Esophagus muscularis mucosa (tissue), 4 donors: Measurements from ENCODE around the gene TRPV3. TPM values are rescaled to one million over a fixed set of nuclear protein-coding genes. Genes with fewer than 3 reads are reported as not detected.
"Not testable (repeated sequence)": the region's sequence is repeated elsewhere in the genome, so short reads cannot be mapped to it uniquely, and the experiment has no call there.

Experiments used
- DNase-seq: peaks from one replicate; pipeline ENCODE4 v3.0.0-alpha.2; 2017; ENCODE audit errors: extremely low spot score
- H3K27ac ChIP-seq, 4 donors: fragments of 200-600 bp; sonication (generic); replicated peaks in 1 of 4; 1 replicate in 3 of 4; 2 replicates in 1 of 4; pipeline ENCODE4 v1.5.1; 2016 to 2019; ENCODE audit warnings: mild to moderate bottlenecking in 1 of 4
- H3K27me3 ChIP-seq, 4 donors: fragments of 200-600 bp; sonication (generic); one replicate each; pipeline versions ENCODE4 v1.5.1 to v1.6.0; 2016 to 2019
- H3K36me3 ChIP-seq, 4 donors: fragments of 200-600 bp; sonication (generic); one replicate each; pipeline ENCODE4 v1.5.1; 2016 to 2019
- H3K4me1 ChIP-seq, 4 donors: fragments of 200-600 bp; sonication (generic); one replicate each; pipeline ENCODE4 v1.5.1; 2016 to 2019
- H3K4me3 ChIP-seq, 4 donors: fragments of 200-600 bp; sonication (generic); 1 replicate in 2 of 4; 2 replicates in 2 of 4; pipeline ENCODE4 v1.5.1; 2016 to 2019; ENCODE audit warnings: mild to moderate bottlenecking in 4 of 4, moderate library complexity in 1 of 4
- H3K9me3 ChIP-seq, 4 donors: fragments of 200-600 bp; sonication (generic); 1 replicate in 3 of 4; 2 replicates in 1 of 4; pipeline ENCODE4 v1.5.1; 2016 to 2019
- EP300 ChIP-seq: sonication (generic); formaldehyde crosslinking; IDR thresholded peaks from one replicate; pipeline ENCODE4 v1.6.1; 2017; ENCODE audit warnings: antibody characterized with exemption
- POLR2A ChIP-seq: fragments of 450-650 bp; IDR thresholded peaks from one replicate; pipeline ENCODE4 v1.6.1; 2017; ENCODE audit warnings: antibody characterized with exemption, moderate library complexity, mild to moderate bottlenecking, low read depth
- POLR2AphosphoS5 ChIP-seq, 2 donors: sonication (generic); formaldehyde crosslinking; IDR thresholded peaks; one replicate each; pipeline ENCODE4 v1.6.1; 2017; ENCODE audit warnings: antibody characterized with exemption in 2 of 2
- WGBS: methylation state at CpG from one replicate; pipeline ENCODE4 v1.1.5; 2018; 5-methylcytosine and 5-hydroxymethylcytosine counted together
- intact Hi-C: fragments of 100-400 bp; cut with DNase I; formaldehyde crosslinking; loops from one replicate; pipeline ENCODE4 v1.15.1; 2023
- total RNA-seq, 4 donors: library from RNA; depleted of rRNA; stranded (reverse); fragments of >200 nt; gene quantifications; one replicate each; pipeline versions ENCODE4 v1.1.0 to v1.2.1, GENCODE V29; 2016
- TF ChIP-seq, protein P1 (sequence below), 3 experiments: fragments of 200-600 bp in 2 of 3; fragments of 450-650 bp in 1 of 3; sonication (generic) in 2 of 3; IDR thresholded peaks; one replicate each; pipeline ENCODE4 v1.5.1; 2017 to 2019; ENCODE audit warnings: antibody characterized with exemption in 3 of 3, mild to moderate bottlenecking in 2 of 3, moderate library complexity in 1 of 3

Gene TRPV3
- total RNA-seq, 4 donors from 2014 or later, result 0.26 to 0.83 (median 0.45) TPM

GRCh38 chr17:3590231-3590630 lies 32.6 kb upstream of the TRPV3 start:
- DNase-seq, result no peak
- Histone ChIP-seq H3K27me3 (no peaks in the 10 kb centered on the region), H3K4me1 (peaks cover 5 to 11% (median 9%) of the 10 kb centered on the region in 4 donors), H3K4me3 (no peak overlapping the region), H3K27ac (no peak overlapping the region), H3K36me3 (peaks cover 7 to 72% (median 66%) of the 10 kb centered on the region in 4 donors), H3K9me3 (no peaks in the 10 kb centered on the region)
- TF ChIP-seq POLR2A, result no peak
- TF ChIP-seq, protein P1, sequence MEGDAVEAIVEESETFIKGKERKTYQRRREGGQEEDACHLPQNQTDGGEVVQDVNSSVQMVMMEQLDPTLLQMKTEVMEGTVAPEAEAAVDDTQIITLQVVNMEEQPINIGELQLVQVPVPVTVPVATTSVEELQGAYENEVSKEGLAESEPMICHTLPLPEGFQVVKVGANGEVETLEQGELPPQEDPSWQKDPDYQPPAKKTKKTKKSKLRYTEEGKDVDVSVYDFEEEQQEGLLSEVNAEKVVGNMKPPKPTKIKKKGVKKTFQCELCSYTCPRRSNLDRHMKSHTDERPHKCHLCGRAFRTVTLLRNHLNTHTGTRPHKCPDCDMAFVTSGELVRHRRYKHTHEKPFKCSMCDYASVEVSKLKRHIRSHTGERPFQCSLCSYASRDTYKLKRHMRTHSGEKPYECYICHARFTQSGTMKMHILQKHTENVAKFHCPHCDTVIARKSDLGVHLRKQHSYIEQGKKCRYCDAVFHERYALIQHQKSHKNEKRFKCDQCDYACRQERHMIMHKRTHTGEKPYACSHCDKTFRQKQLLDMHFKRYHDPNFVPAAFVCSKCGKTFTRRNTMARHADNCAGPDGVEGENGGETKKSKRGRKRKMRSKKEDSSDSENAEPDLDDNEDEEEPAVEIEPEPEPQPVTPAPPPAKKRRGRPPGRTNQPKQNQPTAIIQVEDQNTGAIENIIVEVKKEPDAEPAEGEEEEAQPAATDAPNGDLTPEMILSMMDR (IDR thresholded peaks at IDR 0.05), result no peak
- intact Hi-C loops, result no loop called here
- WGBS, result 97% methylated on average over 12 of the region's 15 CpGs

GRCh38 chr17:3589784-3590183 lies 32.2 kb upstream of the TRPV3 start:
- Histone ChIP-seq H3K27ac (no peak overlapping the region), H3K9me3 (no peaks in the 10 kb centered on the region), H3K27me3 (no peaks in the 10 kb centered on the region), H3K4me1 (peaks cover 4 to 9% (median 8%) of the 10 kb centered on the region in 4 donors), H3K4me3 (no peak overlapping the region), H3K36me3 (peaks cover 7 to 77% (median 68%) of the 10 kb centered on the region in 4 donors)
- DNase-seq, result no peak
- intact Hi-C loops, result no loop called here
- 93% methylated on average over 3 of the region's 22 CpGs for WGBS
- TF ChIP-seq POLR2A (no peak), EP300 (no peak), POLR2AphosphoS5 (IDR thresholded peaks at IDR 0.05) (no peak)
- TF ChIP-seq, protein P1 (IDR thresholded peaks at IDR 0.05), result no peak

GRCh38 chr17:3585826-3586225 lies 28.2 kb upstream of the TRPV3 start:
- H3K27ac ChIP-seq, result no peak overlapping the region
- TF ChIP-seq EP300, result no peak
- TF ChIP-seq POLR2A, result no peak
- TF ChIP-seq, protein P1 (IDR thresholded peaks at IDR 0.05), result no peak
- no peak for TF ChIP-seq POLR2AphosphoS5 (IDR thresholded peaks at IDR 0.05)
- no peaks in the 10 kb centered on the region for H3K4me1 ChIP-seq
- 100% methylated on average over 12 of the region's 17 CpGs for WGBS
- no peak overlapping the region for H3K4me3 ChIP-seq
- H3K36me3 ChIP-seq, result peaks cover 7 to 78% (median 66%) of the 10 kb centered on the region in 4 donors
- no peak for DNase-seq
- intact Hi-C loops, result no loop called here
- H3K9me3 ChIP-seq, result no peaks in the 10 kb centered on the region
- H3K27me3 ChIP-seq, result no peaks in the 10 kb centered on the region

- H3K4me1 ChIP-seq, result no peaks in the 10 kb centered on the region
- H3K36me3 ChIP-seq, result peaks cover 0 to 72% (median 59%) of the 10 kb centered on the region in 4 donors
- no peak overlapping the region for H3K4me3 ChIP-seq
- intact Hi-C loops, result no loop called here
- no peak for DNase-seq
- no peaks in the 10 kb centered on the region for H3K27me3 ChIP-seq
- 98% methylated on average over 6 of the region's 9 CpGs for WGBS
- TF ChIP-seq EP300 (no peak), POLR2AphosphoS5 (IDR thresholded peaks at IDR 0.05) (no peak), POLR2A (no peak)
- TF ChIP-seq, protein P1 (IDR thresholded peaks at IDR 0.05), result no peak
- H3K27ac ChIP-seq, result no peak overlapping the region
- H3K9me3 ChIP-seq, result no peaks in the 10 kb centered on the region
Measured at GRCh38 chr17:3583456-3583855, 25.8 kb upstream of the TRPV3 start.

- no peaks in the 10 kb centered on the region for H3K9me3 ChIP-seq
- H3K4me1 ChIP-seq, result no peaks in the 10 kb centered on the region
- H3K36me3 ChIP-seq, result peaks cover 0 to 71% (median 56%) of the 10 kb centered on the region in 4 donors
- no peak for DNase-seq
- 92% methylated on average over 9 of the region's 9 CpGs for WGBS
- intact Hi-C loops, result no loop called here
- H3K27me3 ChIP-seq, result no peaks in the 10 kb centered on the region
- no peak overlapping the region for H3K27ac ChIP-seq
- TF ChIP-seq POLR2AphosphoS5 (IDR thresholded peaks at IDR 0.05) (no peak), EP300 (no peak), POLR2A (no peak)
- TF ChIP-seq, protein P1 (IDR thresholded peaks at IDR 0.05), result no peak
- H3K4me3 ChIP-seq, result no peak overlapping the region
Measured at GRCh38 chr17:3582915-3583314, 25.3 kb upstream of the TRPV3 start.

GRCh38 chr17:3578667-3579066 lies 21.1 kb upstream of the TRPV3 start:
- H3K36me3 ChIP-seq, result peaks cover 0 to 70% (median 33%) of the 10 kb centered on the region in 4 donors
- H3K9me3 ChIP-seq, H3K27ac ChIP-seq, intact Hi-C loops, H3K4me3 ChIP-seq, H3K4me1 ChIP-seq, DNase-seq, H3K27me3 ChIP-seq: not testable (repeated sequence)
- WGBS, result 94% methylated on average over 4 of the region's 4 CpGs
